Measurements from ENCODE around the gene INHBB.
"Not testable (repeated sequence)": the region's sequence is repeated elsewhere in the genome, so short reads cannot be mapped to it uniquely, and the experiment has no call there.

Gene INHBB

GRCh38 chr2:120388222-120389035 is 42.5 kb downstream of the INHBB start:
- DNase-seq (ENCODE audit: extremely low read depth, low read depth), result no peak
- no peak overlapping the region for H3K4me3 ChIP-seq (replicated peaks; ENCODE audit: low read depth, low read length)
- TF ChIP-seq CTCF (IDR thresholded peaks at IDR 0.05; ENCODE audit: low read depth, low read length, missing control alignments), result no peak

- no peak overlapping the region for H3K4me3 ChIP-seq (replicated peaks; ENCODE audit: low read depth, low read length)
- TF ChIP-seq CTCF (IDR thresholded peaks at IDR 0.05; ENCODE audit: low read depth, low read length, missing control alignments), result no peak
Observed at GRCh38 chr2:120389036-120389391, 43.1 kb downstream of the INHBB start.

GRCh38 chr2:120390381-120391055 is 44.6 kb downstream of the INHBB start:
- no peak for DNase-seq (ENCODE audit: extremely low read depth, low read depth)
- no peak for TF ChIP-seq CTCF (IDR thresholded peaks at IDR 0.05; ENCODE audit: low read depth, low read length, missing control alignments)
- no peak overlapping the region for H3K4me3 ChIP-seq (replicated peaks; ENCODE audit: low read depth, low read length)

More at GRCh38 chr2:120389036-120389391, 43.1 kb downstream of the INHBB start:
- no peak for DNase-seq (ENCODE audit: extremely low read depth, low read depth)

- not testable (repeated sequence) for DNase-seq (ENCODE audit: extremely low read depth, low read depth); H3K4me3 ChIP-seq (replicated peaks; ENCODE audit: low read depth, low read length)
Observed at GRCh38 chr2:120391382-120391781, 45.4 kb downstream of the INHBB start.

GRCh38 chr2:120391911-120392665 is 46.2 kb downstream of the INHBB start:
- DNase-seq (ENCODE audit: extremely low read depth, low read depth), result no peak
- no peak for TF ChIP-seq CTCF (IDR thresholded peaks at IDR 0.05; ENCODE audit: low read depth, low read length, missing control alignments)
- H3K4me3 ChIP-seq (replicated peaks; ENCODE audit: low read depth, low read length), result no peak overlapping the region

GRCh38 chr2:120392923-120393322 is 47.0 kb downstream of the INHBB start:
- DNase-seq (ENCODE audit: extremely low read depth, low read depth), result no peak
- TF ChIP-seq CTCF (IDR thresholded peaks at IDR 0.05; ENCODE audit: low read depth, low read length, missing control alignments), result no peak
- no peak overlapping the region for H3K4me3 ChIP-seq (replicated peaks; ENCODE audit: low read depth, low read length)

- TF ChIP-seq CTCF (IDR thresholded peaks at IDR 0.05; ENCODE audit: low read depth, low read length, missing control alignments), result no peak
- no peak for DNase-seq (ENCODE audit: extremely low read depth, low read depth)
- no peak overlapping the region for H3K4me3 ChIP-seq (replicated peaks; ENCODE audit: low read depth, low read length)
Observed at GRCh38 chr2:120393456-120393855, 47.5 kb downstream of the INHBB start.
